HepG2 (cell line): ENCODE results near the gene CRYBA2. TPM values are rescaled to one million over a fixed set of nuclear protein-coding genes. Genes with fewer than 3 reads are reported as not detected.

Experiments
- ATAC-seq: fragments of 200-7000 bp; cut with Tn5 transposase; 3 replicates; pipeline ENCODE4 v1.9.1; 2020; ENCODE audit warnings: mild to moderate bottlenecking, moderate library complexity
- BruUV-seq: library from RNA; stranded (reverse); fragments of 400-500 nt; replicated peaks from 2 replicates; lab custom pipeline; 2021; lab: Mats Ljungman, UMichigan
- CTCF ChIA-PET: fragments of 300-600 bp; formaldehyde crosslinking; extraction: SDS; loops from one replicate; lab custom pipeline; 2021; ENCODE audit warnings: low total read pairs, inconsistent platforms, low intra/inter-chr PET ratio; lab: Yijun Ruan, JAX
- POLR2A ChIA-PET: fragments of 350-600 bp; sonication (Branson Sonifier 250); formaldehyde crosslinking; loops from one replicate; lab custom pipeline; 2020; ENCODE audit warnings: antibody characterized with exemption, inconsistent platforms; lab: Yijun Ruan, JAX
- DNase-seq: peaks from one replicate; pipeline ENCODE4 v3.0.0-alpha.2; 2015; ENCODE audit warnings: low spot score
- FAIRE-seq: peaks from 3 replicates; lab custom pipeline; 2011; peaks lifted over from hg19 to GRCh38; lab: Jason Lieb, UNC
- H2AFZ ChIP-seq: one replicate; pipeline ENCODE4 v1.6.1; 2011; ENCODE audit warnings: low read length, inconsistent platforms
- H3K27ac ChIP-seq: fragments of 300-600 bp; 3 replicates; pipeline ENCODE4 v1.8.0; 2011; ENCODE audit warnings: mixed run types, mild to moderate bottlenecking, mixed read lengths, low read length, inconsistent platforms; ENCODE audit not compliant: insufficient read depth; ENCODE audit errors: extremely low read length
- H3K27me3 ChIP-seq, 2 experiments: fragments of 200-600 bp in 1 of 2; 2 replicates in 1 of 2; 3 replicates in 1 of 2; pipeline versions ENCODE4 v1.6.0 to v1.8.0; 2011; ENCODE audit warnings: low read length in 2 of 2, mild to moderate bottlenecking in 2 of 2, moderate library complexity in 2 of 2, inconsistent platforms in 1 of 2; ENCODE audit not compliant: insufficient read depth in 2 of 2, control insufficient read depth in 1 of 2
- H3K36me3 ChIP-seq, 2 experiments: fragments of 200-600 bp in 1 of 2; replicated peaks in 1 of 2; 2 replicates in 1 of 2; 3 replicates in 1 of 2; pipeline versions ENCODE4 v1.5.1 to v1.8.0; 2011; ENCODE audit warnings: low read length in 2 of 2, inconsistent platforms in 1 of 2; ENCODE audit not compliant: insufficient read depth in 2 of 2, control insufficient read depth in 1 of 2
- H3K4me1 ChIP-seq: 2 replicates; pipeline ENCODE4 v1.5.1; 2012; ENCODE audit warnings: low read length, inconsistent platforms; ENCODE audit not compliant: insufficient read depth
- H3K4me2 ChIP-seq: 2 replicates; pipeline ENCODE4 v1.6.0; 2011; ENCODE audit warnings: low read depth, low read length, inconsistent platforms
- H3K4me3 ChIP-seq, 3 experiments: fragments of 200-600 bp in 1 of 3; sonication (generic), shearing (Covaris generic) in 1 of 3; replicated peaks in 1 of 3; 2 replicates each; pipeline ENCODE4 v1.5.1; 2011 to 2016; ENCODE audit warnings: low read length in 3 of 3, inconsistent platforms in 2 of 3, low read depth in 2 of 3, mild to moderate bottlenecking in 2 of 3, control low read depth in 1 of 3, mixed read lengths in 1 of 3; ENCODE audit not compliant: insufficient read depth in 1 of 3
- H3K79me2 ChIP-seq: one replicate; pipeline ENCODE4 v1.6.1; 2011; ENCODE audit warnings: low read length, inconsistent platforms; ENCODE audit not compliant: insufficient read depth
- H3K9ac ChIP-seq: 2 replicates; pipeline ENCODE4 v1.6.0; 2011; ENCODE audit warnings: mild to moderate bottlenecking, low read depth, low read length, inconsistent platforms; ENCODE audit not compliant: insufficient read depth
- H3K9me3 ChIP-seq: 2 replicates; pipeline ENCODE4 v1.5.1; 2012; ENCODE audit warnings: mild to moderate bottlenecking, low read length
- H4K20me1 ChIP-seq: 2 replicates; pipeline ENCODE4 v1.6.0; 2011; ENCODE audit warnings: inconsistent platforms, mild to moderate bottlenecking, low read length, moderate library complexity; ENCODE audit not compliant: insufficient read depth
- DNMT1 ChIP-seq: sonication (generic); formaldehyde crosslinking; IDR thresholded peaks from 2 replicates; pipeline ENCODE4 v1.5.1; 2020; ENCODE audit warnings: mild to moderate bottlenecking, missing genetic modification reagents
- FOXO4 ChIP-seq: sonication (generic); formaldehyde crosslinking; conservative IDR thresholded peaks from 2 replicates; pipeline ENCODE4 v1.8.1; 2023; ENCODE audit warnings: missing genetic modification reagents
- IRF2 ChIP-seq: IDR thresholded peaks from 2 replicates; pipeline ENCODE4 v1.6.1; 2018; ENCODE audit warnings: missing genetic modification reagents, missing compliant biosample characterization
- MAFK ChIP-seq, 2 experiments: IDR thresholded peaks in 1 of 2; conservative IDR thresholded peaks in 1 of 2; 2 replicates each; pipeline ENCODE4 v1.6.1; 2011; ENCODE audit warnings: improper control_type of control experiment in 2 of 2, low read length in 2 of 2
- MED13 ChIP-seq: sonication (generic); formaldehyde crosslinking; IDR thresholded peaks from 2 replicates; pipeline ENCODE4 v1.5.0; 2020; ENCODE audit warnings: missing genetic modification reagents
- PRMT3 ChIP-seq: sonication (generic); formaldehyde crosslinking; IDR thresholded peaks from 2 replicates; pipeline ENCODE4 v1.8.1; 2022; ENCODE audit warnings: low read depth, mild to moderate bottlenecking, moderate library complexity, missing genetic modification reagents, borderline replicate concordance
- PTBP1 ChIP-seq: fragments of 200-400 bp; formaldehyde crosslinking; IDR thresholded peaks from 2 replicates; pipeline ENCODE4 v1.6.1; 2018; ENCODE audit warnings: low read length, low read depth; ENCODE audit not compliant: poor library complexity, severe bottlenecking
- RBM22 ChIP-seq: fragments of 200-400 bp; formaldehyde crosslinking; optimal IDR thresholded peaks from 2 replicates; pipeline ENCODE3; 2017; ENCODE audit warnings: mild to moderate bottlenecking, low read length, moderate library complexity
- SIX1 ChIP-seq: sonication (generic); formaldehyde crosslinking; IDR thresholded peaks from 2 replicates; pipeline ENCODE4 v1.4.0; 2020; ENCODE audit warnings: missing genetic modification reagents, borderline replicate concordance
- SKIL ChIP-seq: sonication (generic); formaldehyde crosslinking; IDR thresholded peaks from 2 replicates; pipeline ENCODE4 v1.8.0; 2022; ENCODE audit warnings: missing genetic modification reagents, mild to moderate bottlenecking, moderate library complexity, borderline replicate concordance
- THAP8 ChIP-seq: sonication (generic); formaldehyde crosslinking; IDR thresholded peaks from 2 replicates; pipeline ENCODE4 v1.5.1; 2020; ENCODE audit warnings: missing genetic modification reagents, mild to moderate bottlenecking, borderline replicate concordance
- THAP9 ChIP-seq: sonication (generic); formaldehyde crosslinking; IDR thresholded peaks from 2 replicates; pipeline ENCODE4; 2020; ENCODE audit warnings: missing genetic modification reagents, mild to moderate bottlenecking, borderline replicate concordance
- TRIM24 ChIP-seq: sonication (generic); formaldehyde crosslinking; IDR thresholded peaks from 2 replicates; pipeline ENCODE4 v1.8.0; 2022; ENCODE audit warnings: mild to moderate bottlenecking, missing genetic modification reagents
- ZNF224 ChIP-seq: sonication (generic); formaldehyde crosslinking; IDR thresholded peaks from 2 replicates; pipeline ENCODE4 v1.5.0; 2020; ENCODE audit warnings: mild to moderate bottlenecking, missing genetic modification reagents
- ZNF510 ChIP-seq: sonication (generic); formaldehyde crosslinking; IDR thresholded peaks from 2 replicates; pipeline ENCODE4 v1.4.0; 2020; ENCODE audit warnings: low read depth, mild to moderate bottlenecking, missing genetic modification reagents
- ZNF720 ChIP-seq: sonication (generic); formaldehyde crosslinking; IDR thresholded peaks from 2 replicates; pipeline ENCODE4 v1.4.0; 2020; ENCODE audit warnings: missing genetic modification reagents
- ZNF775 ChIP-seq: sonication (generic); formaldehyde crosslinking; IDR thresholded peaks from 2 replicates; pipeline ENCODE4 v1.4.0; 2020; ENCODE audit warnings: missing genetic modification reagents, mild to moderate bottlenecking, moderate library complexity, borderline replicate concordance
- ZNF790 ChIP-seq: sonication (generic); formaldehyde crosslinking; IDR thresholded peaks from 2 replicates; pipeline ENCODE4 v1.8.0; 2022; ENCODE audit warnings: missing genetic modification reagents, mild to moderate bottlenecking, borderline replicate concordance
- whole genome bisulfite sequencing: methylation state at CpG from one replicate; pipeline ENCODE4 v1.1.6; 2017; ENCODE audit warnings: low lambda C conversion rate; 5-methylcytosine and 5-hydroxymethylcytosine counted together
- in situ Hi-C: cut with HindIII; loops from 2 replicates; pipeline ENCODE4 v1.10.0; 2017; ENCODE audit warnings: low pct_unique_long_range_greater_than_20kb; ENCODE audit not compliant: extremely low pct_ligation_motif_present
- intact Hi-C: fragments of 100-400 bp; cut with micrococcal nuclease; formaldehyde crosslinking; loops from one replicate; pipeline ENCODE4 v1.10.0; 2022; ENCODE audit not compliant: unreplicated experiment
- polyA plus RNA-seq, 8 experiments: library from polyadenylated mRNA; depleted of rRNA in 3 of 8; stranded (reverse) in 7 of 8; unstranded in 1 of 8; fragments of >200 nt; fragmentation: Illumina TruSeq in 4 of 8; extraction: Trizol in 4 of 8; gene quantifications; 2 replicates each; pipeline versions ENCODE4 v1.2.1 to v1.2.3, GENCODE V29; 2011 to 2016; ENCODE audit warnings: low read depth in 4 of 8, missing spikeins in 1 of 8, mixed read lengths in 1 of 8; ENCODE audit not compliant: insufficient read depth in 1 of 8
- total RNA-seq, 5 experiments: library from RNA; depleted of rRNA; stranded (reverse); fragments of >200 nt; fragmentation: Illumina TruSeq; extraction: Trizol; gene quantifications; 2 replicates each; pipeline ENCODE4 v1.2.3, GENCODE V29; 2016; ENCODE audit warnings: low read depth in 1 of 5

The CRYBA2 gene
- total and polyA plus RNA-seq, 2 of the 13 experiments (the other 11 are each of a cell fraction or from before 2014, with no cell fraction given) = not detected

- 9% methylated on average over 11 of the region's 11 CpGs for WGBS
- Histone ChIP-seq H4K20me1 (peaks cover 13% of the 10 kb centered on the region; the same call in 1 of the 2 replicates), H2AFZ (no peak overlapping the region), H3K4me2 (no peak overlapping the region), H3K36me3 (no peaks in the 10 kb centered on the region), H3K9ac (no peak overlapping the region), H3K27me3 (peaks cover 35 to 94% of the 10 kb centered on the region in 2 experiments), H3K4me3 (no peak overlapping the region), H3K4me1 (no peaks in the 10 kb centered on the region), H3K27ac (no peak overlapping the region), H3K9me3 (no peaks in the 10 kb centered on the region), H3K79me2 (no peaks in the 10 kb centered on the region)
- in situ Hi-C loops (no loop called here), intact Hi-C loops (no loop called here)
- TF ChIP-seq SKIL (CRISPR knock-in tag) (no peak), ZNF224 (CRISPR knock-in tag) (no peak), PRMT3 (CRISPR knock-in tag) (no peak), FOXO4 (CRISPR knock-in tag) (no peak), IRF2 (CRISPR knock-in tag) (no peak), ZNF790 (CRISPR knock-in tag) (no peak), DNMT1 (CRISPR knock-in tag) (no peak), ZNF510 (CRISPR knock-in tag) (no peak), MED13 (no peak), THAP8 (no peak), TRIM24 (no peak), MAFK (conservative IDR thresholded peaks at IDR 0.05 in 1 of 2, IDR thresholded peaks at IDR 0.05 in 1 of 2; ENCODE audit: low read length in 2 of 2) (no peak), ZNF720 (CRISPR knock-in tag) (no peak), RBM22 (no peak), PTBP1 (no peak), SIX1 (CRISPR knock-in tag) (no peak), ZNF775 (CRISPR knock-in tag) (no peak), THAP9 (no peak)
- no peak for FAIRE-seq
- ChIA-PET CTCF (no interaction called here), POLR2A (no interaction called here)
- no peak for DNase-seq
- BruUV-seq = no TSS peak
- ATAC-seq = no peak
Measured at GRCh38 chr2:219024059-219024458, 30.8 kb upstream of the CRYBA2 start.
